PC-9 (cell line): ENCODE data around the gene SLC39A3.

Experiments
- EZH2 ChIP-seq: fragments of 200-600 bp; sonication (generic); IDR thresholded peaks from 2 replicates; pipeline ENCODE4 v1.8.0; 2017; ENCODE audit warnings: antibody characterized with exemption, low read depth
- TF ChIP-seq, protein P1 (sequence below): fragments of 200-600 bp; sonication (generic); conservative IDR thresholded peaks from 2 replicates; pipeline ENCODE4 v1.6.1; 2017; ENCODE audit warnings: mixed run types, antibody characterized with exemption, mild to moderate bottlenecking, moderate library complexity

GRCh38 chr19:2700660-2701360 lies 39.0 kb downstream of the SLC39A3 start:
- no peak for TF ChIP-seq EZH2
- TF ChIP-seq, protein P1, sequence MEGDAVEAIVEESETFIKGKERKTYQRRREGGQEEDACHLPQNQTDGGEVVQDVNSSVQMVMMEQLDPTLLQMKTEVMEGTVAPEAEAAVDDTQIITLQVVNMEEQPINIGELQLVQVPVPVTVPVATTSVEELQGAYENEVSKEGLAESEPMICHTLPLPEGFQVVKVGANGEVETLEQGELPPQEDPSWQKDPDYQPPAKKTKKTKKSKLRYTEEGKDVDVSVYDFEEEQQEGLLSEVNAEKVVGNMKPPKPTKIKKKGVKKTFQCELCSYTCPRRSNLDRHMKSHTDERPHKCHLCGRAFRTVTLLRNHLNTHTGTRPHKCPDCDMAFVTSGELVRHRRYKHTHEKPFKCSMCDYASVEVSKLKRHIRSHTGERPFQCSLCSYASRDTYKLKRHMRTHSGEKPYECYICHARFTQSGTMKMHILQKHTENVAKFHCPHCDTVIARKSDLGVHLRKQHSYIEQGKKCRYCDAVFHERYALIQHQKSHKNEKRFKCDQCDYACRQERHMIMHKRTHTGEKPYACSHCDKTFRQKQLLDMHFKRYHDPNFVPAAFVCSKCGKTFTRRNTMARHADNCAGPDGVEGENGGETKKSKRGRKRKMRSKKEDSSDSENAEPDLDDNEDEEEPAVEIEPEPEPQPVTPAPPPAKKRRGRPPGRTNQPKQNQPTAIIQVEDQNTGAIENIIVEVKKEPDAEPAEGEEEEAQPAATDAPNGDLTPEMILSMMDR = no peak
